NB4 (cell line): ENCODE measurements around the gene PALD1.

Experiments
- MYC ChIP-seq: IDR thresholded peaks from 2 replicates; pipeline ENCODE4 v1.6.1; 2011; ENCODE audit warnings: low read depth, low read length
- POLR2A ChIP-seq: IDR thresholded peaks from 2 replicates; pipeline ENCODE4 v1.6.1; 2011; ENCODE audit warnings: mild to moderate bottlenecking; ENCODE audit not compliant: insufficient read length; ENCODE audit errors: extremely low read depth
- TF ChIP-seq, protein P1 (sequence below): IDR thresholded peaks from 2 replicates; pipeline ENCODE4 v1.6.1; 2011; ENCODE audit warnings: low read depth, low read length
- TF ChIP-seq, protein P2 (sequence below): IDR thresholded peaks from one replicate; pipeline ENCODE4 v1.5.1; 2012; ENCODE audit warnings: low read depth, low read length

- TF ChIP-seq, protein P1, sequence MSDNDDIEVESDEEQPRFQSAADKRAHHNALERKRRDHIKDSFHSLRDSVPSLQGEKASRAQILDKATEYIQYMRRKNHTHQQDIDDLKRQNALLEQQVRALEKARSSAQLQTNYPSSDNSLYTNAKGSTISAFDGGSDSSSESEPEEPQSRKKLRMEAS, result no peak
- TF ChIP-seq POLR2A (no peak), MYC (0 out of 2 replicates have a peak, but pooled peaks have one; percentile 15)
- TF ChIP-seq, protein P2, sequence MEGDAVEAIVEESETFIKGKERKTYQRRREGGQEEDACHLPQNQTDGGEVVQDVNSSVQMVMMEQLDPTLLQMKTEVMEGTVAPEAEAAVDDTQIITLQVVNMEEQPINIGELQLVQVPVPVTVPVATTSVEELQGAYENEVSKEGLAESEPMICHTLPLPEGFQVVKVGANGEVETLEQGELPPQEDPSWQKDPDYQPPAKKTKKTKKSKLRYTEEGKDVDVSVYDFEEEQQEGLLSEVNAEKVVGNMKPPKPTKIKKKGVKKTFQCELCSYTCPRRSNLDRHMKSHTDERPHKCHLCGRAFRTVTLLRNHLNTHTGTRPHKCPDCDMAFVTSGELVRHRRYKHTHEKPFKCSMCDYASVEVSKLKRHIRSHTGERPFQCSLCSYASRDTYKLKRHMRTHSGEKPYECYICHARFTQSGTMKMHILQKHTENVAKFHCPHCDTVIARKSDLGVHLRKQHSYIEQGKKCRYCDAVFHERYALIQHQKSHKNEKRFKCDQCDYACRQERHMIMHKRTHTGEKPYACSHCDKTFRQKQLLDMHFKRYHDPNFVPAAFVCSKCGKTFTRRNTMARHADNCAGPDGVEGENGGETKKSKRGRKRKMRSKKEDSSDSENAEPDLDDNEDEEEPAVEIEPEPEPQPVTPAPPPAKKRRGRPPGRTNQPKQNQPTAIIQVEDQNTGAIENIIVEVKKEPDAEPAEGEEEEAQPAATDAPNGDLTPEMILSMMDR, result no peak
Observed at GRCh38 chr10:70588859-70589570, 110.4 kb downstream of the PALD1 start.
